Anterior cingulate cortex (tissue), 58 donors: ENCODE data around the gene MTREX.

ENCODE experiments used
- DNase-seq, 58 donors: peaks; one replicate each; lab custom pipeline; 2025; lab: John Stamatoyannopoulos, UW

The MTREX gene

DNA sequence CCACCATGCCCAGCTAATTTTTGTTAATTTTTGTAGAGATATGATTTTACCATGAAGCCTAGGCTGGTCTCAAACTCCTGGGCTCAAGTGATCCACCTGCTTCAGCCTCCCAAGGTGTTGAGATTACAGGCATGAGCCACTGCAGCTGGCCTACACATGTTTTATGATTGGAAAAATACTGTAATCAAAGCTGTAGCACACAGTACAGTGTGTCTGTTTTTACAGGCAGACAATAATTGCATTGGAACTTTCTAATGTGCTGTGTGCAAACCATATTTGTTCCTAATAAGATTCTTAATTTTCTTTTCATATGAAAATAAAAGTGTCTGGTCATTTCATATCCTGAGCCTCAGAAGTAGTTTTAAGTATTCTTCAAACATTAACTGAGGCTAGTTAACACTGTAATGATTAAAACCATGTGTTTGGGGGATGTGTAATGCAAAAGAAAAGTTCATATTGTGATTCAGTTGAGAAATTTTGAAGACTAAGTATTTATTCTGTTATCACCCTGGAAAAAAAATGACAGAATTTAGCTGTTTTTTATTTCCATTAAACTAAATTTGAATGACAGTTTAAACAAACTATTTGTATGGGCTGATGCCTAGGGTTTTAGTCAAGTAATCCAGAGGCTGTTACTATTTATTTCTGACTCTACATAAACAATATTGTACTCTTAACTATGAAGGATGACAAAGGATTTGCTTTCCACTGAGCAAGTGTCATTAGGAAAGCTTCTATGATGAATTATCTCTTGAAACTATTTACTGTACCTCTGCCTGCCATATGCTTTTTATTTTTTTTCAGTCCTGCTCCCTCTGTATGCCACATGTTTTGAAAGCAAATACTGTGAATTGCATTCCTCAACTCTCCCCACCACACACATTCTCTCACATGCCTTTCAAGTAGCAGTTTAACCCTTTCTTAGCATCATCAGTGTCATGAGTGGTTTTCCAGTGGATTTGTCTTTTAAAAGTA lies 111.5 kb downstream of the MTREX start:
- DNase-seq: no peak

DNA sequence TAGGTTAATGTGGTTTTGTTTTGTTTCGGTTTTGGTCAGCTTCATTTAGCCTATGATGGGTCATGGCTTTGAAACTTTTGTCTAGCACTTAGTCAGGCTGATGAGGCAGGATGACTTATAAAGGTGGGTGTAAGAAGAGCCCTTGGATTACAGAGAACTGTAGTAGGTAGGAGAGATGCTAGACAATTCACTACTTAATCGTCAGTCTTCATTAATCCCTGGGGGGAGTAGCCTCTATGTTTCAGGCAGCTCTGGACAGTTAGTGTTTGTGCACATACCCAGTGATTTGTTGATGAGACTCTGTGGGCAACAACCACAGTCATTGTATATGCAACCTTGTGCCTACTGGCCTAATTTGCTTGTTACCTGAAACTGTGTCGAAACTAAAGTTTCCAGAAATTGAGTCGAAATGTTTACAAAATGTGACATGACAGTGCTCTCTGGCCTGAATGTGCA lies 113.3 kb downstream of the MTREX start:
- DNase-seq: no peak

DNA sequence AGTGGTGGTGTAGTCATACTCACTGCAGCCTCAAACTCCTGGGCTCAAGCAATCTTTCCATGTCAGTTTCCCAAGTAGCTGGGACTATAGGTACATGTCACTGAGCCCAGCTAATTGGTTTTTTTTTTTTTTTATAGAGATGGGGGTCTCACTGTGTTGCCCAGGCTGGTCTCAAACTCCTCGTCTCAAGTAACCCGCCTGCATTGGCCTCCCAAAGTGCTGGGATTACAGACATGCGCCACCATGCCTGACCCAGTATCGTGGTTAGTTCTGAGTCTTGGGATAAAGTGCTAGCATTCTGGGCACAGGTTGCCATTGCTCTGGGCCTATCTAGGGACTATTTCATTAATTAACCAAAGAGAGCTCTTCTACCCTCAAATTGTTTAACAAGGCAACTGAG lies 118.7 kb downstream of the MTREX start:
- no peak for DNase-seq

DNA sequence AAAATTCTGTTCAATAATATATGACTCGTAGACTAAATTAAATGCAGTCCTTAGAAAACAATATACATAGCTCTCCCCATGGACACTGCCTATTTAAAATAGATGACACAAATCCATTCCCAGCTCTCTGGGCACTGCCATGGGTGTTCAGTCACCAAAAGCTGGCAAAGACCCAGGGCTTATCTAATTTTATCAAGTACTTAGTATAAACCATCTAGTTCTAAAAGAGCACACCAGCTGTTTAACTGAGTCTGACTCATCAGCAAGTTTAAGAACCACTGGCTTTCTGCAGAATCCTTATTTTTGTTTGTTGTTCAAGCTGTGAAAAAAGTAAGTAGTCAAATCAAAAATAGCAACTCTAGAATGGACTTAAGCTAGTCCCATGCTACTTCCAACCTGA lies 119.4 kb downstream of the MTREX start:
- peak in 10 of 58 donors; percentile 7 to 75 (median 20) for DNase-seq

DNA sequence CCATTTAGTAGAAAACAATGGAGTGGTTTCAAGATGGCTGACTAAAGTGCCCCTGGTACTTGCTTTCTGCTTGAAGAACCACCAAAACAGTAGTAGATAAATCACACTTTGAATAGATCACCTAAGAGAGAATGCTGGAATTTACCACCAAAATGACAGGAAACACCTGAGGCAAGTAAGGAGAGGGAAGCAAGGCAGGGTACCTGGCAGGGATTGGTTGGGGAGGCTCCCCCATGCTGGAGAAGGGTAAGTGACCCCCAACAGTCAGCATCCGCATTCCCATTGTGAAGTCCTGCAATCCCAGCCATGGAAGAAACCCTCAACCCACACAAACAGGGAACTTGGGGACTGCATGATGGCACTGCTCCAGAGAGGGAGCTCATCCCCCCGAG lies 121.4 kb downstream of the MTREX start:
- DNase-seq: no peak

DNA sequence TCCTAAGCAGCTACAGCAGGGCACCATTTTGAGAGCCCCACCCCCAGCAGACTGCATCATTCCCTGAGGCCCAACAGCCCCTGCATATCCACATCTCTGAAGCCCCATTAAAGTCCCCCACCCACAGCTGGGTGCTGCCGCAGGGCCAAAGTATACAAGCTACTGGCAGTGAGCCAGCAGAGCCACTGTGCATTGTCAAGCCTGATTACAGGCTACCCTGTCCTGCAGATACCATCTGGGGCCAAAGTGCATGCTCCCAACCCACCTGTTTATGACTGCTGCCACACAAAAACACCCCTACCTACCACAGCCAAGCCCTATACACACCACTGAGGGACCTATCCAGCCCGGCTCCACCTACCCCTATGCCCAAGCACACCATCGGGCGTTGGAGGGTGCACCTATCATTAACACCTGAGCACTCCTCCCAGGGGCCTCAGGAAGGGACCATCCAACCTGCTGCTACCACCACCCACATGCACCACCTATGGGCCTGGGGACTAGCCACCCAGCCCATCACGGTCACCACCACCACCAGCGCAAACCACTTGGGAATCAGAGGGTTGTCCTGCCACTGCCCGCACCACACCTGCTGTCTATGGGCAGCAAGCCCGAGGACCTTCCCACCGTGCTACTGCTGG lies 121.9 kb downstream of the MTREX start:
- DNase-seq: peak in 2 of 58 donors; percentile 11 to 57

DNA sequence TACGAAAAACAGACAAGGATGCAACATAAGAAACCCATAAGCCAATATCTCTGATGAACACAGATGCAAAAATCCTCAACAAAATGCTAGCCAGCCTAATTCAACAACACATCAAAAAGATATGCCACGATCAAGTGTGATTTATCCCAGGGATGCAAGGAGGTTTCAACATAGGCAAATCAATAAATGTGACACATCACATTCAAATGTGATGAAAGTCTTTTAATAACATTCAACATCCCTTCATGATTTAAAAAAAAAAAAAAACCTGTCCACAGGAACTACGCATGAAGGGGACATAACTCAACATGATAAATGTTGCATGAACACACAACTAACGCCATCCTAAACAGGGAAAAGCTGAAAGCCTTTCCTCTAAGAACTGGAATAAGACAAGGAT lies 124.8 kb downstream of the MTREX start:
- no peak for DNase-seq

DNA sequence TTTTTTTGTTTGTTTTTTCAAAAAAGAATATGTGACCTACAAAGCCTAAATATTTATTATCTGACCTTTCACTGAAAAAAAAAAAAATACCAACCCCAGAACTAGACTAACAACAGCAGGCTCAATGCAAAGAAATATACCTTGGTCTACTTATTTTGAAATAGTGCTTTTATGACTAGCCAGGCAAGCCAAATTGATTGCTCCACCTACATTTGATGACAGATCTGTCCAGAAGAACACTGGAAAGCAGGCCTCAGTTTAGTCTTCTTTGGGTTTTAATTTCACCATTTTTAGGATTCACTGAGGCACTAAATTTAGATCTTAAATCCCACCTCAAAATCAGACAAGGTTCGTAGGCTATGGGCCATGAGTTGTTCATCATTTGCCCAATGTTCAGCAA lies 129.7 kb downstream of the MTREX start:
- no peak for DNase-seq

DNA sequence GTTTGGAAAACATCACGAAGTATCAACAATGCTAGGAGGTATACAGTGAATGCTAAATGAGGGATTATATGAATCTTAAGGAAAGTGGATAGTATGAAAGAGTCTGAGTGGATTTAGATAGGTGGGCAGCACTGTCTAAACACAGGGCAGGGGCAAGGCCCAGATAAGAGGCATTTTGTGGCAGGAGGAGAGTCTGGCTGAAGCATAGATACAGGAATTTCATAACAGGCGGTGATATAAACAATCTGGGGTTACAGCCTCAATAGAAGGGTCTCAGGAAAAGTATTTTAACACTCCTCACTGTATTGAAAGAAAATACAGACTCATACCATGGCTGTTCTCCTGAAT lies 130.0 kb downstream of the MTREX start:
- DNase-seq: no peak

DNA sequence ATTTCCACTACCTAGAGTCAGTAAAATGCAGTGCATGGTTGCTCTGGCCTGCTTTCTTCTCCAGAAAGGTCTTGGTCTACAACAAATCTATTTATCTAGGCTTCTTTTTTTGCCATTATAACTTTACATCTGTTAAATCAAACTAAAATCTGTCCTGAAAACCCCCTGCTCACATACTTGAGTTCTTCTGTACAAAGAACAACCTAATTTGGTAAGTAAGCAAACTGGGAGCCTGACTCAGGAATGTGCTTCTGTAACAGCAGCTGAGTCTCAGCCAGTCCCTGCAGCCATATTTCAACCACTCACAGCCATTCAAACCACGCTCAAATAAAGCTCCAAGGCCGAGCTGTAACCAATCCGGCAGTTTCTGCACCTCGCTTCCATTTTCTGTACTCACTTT lies 131.2 kb downstream of the MTREX start:
- peak in 26 of 58 donors; percentile 10 to 71 (median 32) for DNase-seq

DNA sequence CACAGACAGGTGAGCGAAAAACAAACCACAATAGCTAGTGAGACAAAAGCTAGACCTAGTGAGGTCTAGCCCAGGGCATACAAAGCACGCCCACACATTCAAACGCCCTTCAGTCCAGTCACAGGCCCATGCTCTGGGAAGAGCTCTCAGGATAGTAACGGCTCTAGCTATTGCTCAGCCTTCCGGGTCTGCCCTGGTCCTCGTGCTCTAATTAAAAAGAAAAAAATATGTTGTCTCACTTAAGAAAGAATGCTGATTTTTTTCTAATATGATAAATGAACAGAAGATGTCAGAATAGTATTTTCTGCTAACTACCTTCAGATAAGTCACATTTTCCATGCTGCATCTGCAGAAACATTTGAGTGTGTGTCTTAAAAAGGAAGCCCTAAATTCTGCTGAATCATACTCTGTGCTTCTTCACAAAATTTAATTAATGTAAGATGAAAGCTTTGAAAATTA lies 132.4 kb downstream of the MTREX start:
- peak in 1 of 58 donors; percentile 11 for DNase-seq

DNA sequence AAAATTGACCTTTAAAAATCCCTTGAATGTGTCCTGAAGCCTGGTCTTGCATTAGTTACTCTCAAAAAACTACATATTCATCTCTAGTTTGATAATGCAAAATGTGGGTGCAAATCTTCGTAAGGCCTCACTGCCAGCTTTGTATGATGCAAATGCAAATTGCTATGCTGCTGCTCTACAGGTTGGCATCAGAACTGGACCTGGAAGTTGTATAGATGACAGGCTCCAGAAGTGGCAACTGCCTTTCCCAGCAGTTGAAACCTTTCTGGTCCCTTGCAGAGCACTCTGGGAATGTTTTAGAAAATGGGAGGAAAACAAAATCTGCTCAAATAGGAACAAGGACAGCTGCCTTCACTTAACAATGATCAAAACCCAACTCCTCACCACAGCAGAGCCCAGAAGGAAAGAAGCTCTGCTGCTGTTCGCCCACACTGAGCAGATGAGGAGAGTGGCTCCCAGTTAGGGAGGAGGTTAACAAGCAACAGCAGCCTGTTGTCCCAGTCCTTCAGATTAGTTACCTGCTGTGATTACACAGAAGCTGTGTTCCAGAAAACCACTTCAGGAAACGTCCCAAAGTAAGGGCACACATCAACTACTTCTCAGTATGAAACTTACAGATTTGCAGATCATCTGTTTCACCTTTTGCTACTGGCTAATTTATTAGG lies 133.4 kb downstream of the MTREX start:
- DNase-seq: peak in 8 of 58 donors; percentile 7 to 45 (median 28)

DNA sequence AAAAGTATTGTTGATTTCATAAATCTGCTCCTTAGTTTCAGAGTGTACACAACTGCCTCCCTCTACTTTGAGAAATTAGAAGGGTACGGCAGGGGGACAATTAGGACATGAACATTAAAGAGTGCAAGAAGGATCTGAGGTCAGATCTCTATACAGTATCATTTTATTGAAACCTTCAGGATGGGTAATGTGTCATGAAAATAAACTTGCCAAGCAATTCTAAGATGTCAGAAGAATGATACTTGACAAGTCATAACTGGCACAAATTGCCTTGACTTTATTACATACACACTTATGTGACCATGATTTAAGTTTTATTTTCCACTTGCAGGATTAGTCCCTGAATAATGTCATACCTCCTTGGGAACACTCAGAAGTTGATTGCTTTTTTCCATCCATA lies 134.2 kb downstream of the MTREX start:
- no peak for DNase-seq

DNA sequence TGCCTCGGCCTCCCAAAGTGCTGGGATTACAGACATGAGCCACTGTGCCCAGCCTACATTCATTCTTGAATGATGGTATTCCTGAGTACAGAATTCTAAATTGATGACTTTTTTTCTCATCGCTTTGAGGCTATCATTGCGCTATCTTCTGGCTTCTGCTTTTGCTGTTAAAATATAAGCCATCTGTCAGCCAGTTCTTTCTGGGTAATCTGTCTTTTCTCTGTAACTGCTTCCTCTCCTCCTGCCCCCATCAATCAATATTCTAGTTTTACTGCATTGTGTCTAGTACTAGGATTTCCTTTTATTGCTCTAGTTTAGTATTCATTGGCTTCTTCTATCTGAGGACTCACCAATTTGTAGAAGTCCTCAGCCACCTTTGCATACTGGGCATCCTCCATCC lies 138.0 kb downstream of the MTREX start:
- no peak for DNase-seq

DNA sequence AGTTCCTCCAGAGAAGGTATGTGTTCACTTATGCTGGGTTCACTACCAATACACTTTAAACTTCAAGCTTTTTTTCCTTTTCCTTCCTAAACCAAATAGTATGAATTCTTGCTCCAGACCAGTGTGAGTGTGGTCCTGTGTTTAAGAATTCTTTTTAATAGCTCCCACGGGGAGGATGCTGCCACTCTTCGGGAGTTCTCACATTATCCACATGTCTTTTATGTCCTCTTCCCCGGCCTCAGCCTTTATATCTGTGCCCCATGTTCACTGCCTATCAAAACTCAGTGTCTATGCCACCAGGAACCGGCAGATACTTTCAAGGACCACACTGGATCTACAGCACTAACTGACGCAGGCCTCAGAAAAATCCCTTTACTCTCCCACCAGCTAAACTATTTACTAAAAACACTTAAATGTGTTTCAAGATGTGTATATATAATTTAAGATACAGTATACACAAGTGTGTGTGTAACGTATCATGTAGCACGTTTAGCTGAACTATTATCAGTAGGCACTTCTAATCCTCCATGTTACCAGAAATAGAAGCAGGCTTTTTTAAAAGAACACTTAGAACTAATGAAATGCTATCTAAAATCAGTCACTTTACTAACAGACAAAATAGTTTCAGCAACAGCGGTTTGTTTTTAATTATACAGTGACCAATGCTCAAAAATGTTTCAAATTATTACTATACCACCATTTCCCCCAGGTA lies 139.0 kb downstream of the MTREX start:
- DNase-seq: no peak

DNA sequence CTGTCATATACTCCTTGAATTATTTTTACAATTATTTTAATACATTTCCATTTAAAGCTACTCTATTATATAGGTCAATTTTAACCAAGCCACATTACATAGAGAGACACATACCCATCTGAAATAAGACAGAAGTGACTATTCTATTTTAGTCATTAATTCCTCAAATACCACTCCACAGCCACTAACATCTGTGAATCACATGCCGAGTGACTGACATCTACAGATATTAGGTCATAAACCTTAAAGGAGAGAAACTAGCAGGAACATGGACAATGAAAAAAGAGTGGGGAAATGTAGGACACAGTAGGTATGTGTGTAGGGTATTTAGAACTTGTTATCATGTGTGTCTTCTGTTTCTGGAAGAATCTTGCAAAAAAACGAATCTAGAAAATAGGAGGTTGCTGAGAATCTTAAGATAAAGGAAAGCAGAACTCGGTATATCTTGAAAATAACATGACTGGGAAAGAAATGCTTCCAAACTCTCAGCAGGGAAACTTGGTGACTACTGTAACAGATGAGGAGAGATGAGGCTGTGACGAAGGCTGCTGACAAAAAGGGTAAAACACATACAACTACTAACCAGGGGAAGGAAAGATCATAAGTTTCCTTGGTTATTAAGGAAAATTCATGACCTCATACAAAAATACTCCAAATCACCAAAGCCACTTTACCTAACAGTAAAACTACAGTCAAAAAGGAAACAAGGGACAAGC lies 142.4 kb downstream of the MTREX start:
- DNase-seq: no peak

DNA sequence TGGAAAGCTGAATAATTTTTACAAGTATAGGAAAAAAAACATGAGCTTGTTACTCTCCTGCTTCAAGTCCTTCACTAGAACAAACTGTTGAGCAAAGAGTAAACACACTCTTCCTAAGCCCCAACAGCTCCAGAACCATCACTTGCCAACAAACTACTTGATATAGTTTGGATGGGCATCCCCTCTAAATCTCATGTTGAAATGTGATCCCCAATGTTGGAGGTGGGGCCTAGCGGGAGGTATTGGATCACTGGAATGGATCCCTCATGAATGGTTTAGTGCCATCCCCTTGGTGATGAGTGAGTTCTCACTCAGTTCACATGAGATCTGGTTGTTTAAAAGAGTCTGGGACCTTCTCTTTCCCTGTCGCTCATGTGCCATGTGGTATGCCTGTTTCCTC lies 144.2 kb downstream of the MTREX start:
- no peak for DNase-seq

DNA sequence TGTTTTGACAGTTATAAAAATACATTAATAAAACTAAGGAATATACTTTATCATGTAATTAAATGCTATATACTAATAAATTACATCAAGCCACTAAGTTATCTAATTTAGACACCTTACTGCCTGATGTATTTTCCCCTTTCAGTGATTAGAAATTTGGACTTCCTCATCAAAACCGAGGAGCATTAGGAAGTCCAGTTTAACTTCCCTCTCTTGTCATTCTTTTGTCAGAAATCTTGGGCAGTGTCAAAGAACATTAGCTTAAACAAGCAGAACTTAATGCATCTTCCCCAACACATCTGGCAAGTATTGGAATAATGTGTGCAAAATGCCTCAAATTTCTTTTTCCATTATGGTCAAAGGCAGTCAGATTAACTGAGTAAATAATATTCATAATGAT lies 145.4 kb downstream of the MTREX start:
- no peak for DNase-seq

DNA sequence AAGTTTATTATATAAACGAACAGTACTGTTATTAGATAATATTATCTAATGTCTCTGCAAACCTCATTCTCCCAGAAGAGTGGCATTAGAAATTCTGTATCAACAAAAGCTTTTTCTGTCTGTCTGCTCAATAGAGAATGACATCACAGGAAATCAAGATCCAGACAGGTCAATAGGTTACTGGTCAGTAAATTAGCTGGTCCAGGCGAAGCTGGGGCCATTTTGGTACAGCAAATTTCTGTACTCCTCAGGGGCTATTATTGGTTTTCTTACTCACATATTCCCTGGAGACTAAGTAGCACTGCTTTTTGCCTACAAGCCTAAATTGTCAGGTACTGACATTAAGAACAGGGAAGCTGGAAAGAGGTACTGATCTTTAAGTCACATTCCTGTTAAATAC lies 146.5 kb downstream of the MTREX start:
- DNase-seq: no peak
